ENCODE results near the gene PIM1. TPM values are rescaled to one million over a fixed set of nuclear protein-coding genes. Genes with fewer than 3 reads are reported as not detected.
A peak's percentile ranks its signal among the peaks of the same experiment; 100 is the strongest.

PIM1 gene
- total and polyA plus RNA-seq, 9 of the 15 experiments (the other 6 are each of a cell fraction or from before 2014, with no cell fraction given) = 19.0 to 789 (median 212) TPM

- TF ChIP-seq MBD2 (IDR thresholded peaks at IDR 0.05; ENCODE audit: borderline replicate concordance, low read depth) = no peak
- TF ChIP-seq ZNF282 (CRISPR knock-in tag; IDR thresholded peaks at IDR 0.05) = no peak
- no peak for TF ChIP-seq PRMT5 (CRISPR knock-in tag; IDR thresholded peaks at IDR 0.05)
- no peak for TF ChIP-seq ZNF707 (CRISPR knock-in tag; conservative IDR thresholded peaks at IDR 0.05)
- TF ChIP-seq CTCF (IDR thresholded peaks at IDR 0.05 in 2 of 3, conservative IDR thresholded peaks at IDR 0.05 in 1 of 3; ENCODE audit: insufficient read depth in 2 of 3, low read depth in 1 of 3, low read length in 3 of 3) = peak in 2 of 3 experiments; percentile 35 to 85; a peak in 3 of 6 replicates
- TF ChIP-seq PHF20 (IDR thresholded peaks at IDR 0.05; ENCODE audit: partially characterized antibody) = no peak
- no peak for TF ChIP-seq HEY1 (CRISPR knock-in tag; IDR thresholded peaks at IDR 0.05; ENCODE audit: borderline replicate concordance)
- TF ChIP-seq RBM34 (IDR thresholded peaks at IDR 0.05; ENCODE audit: borderline replicate concordance, insufficient read depth, low read length) = no peak
- 0 out of 2 replicates have a peak, but pooled peaks have one; percentile 13 for TF ChIP-seq ZNF589 (CRISPR knock-in tag; IDR thresholded peaks at IDR 0.05; ENCODE audit: low read depth)
- TF ChIP-seq DEAF1 (CRISPR knock-in tag; IDR thresholded peaks at IDR 0.05) = no peak
- no peak for TF ChIP-seq CEBPB (tag; IDR thresholded peaks at IDR 0.05)
- no peak for TF ChIP-seq HOXB6 (CRISPR knock-in tag; IDR thresholded peaks at IDR 0.05; ENCODE audit: borderline replicate concordance)
- peak; percentile 33; the same call in 1 of the 2 replicates for TF ChIP-seq NKRF (IDR thresholded peaks at IDR 0.05; ENCODE audit: borderline replicate concordance)
- TF ChIP-seq ZNF518B (CRISPR knock-in tag; IDR thresholded peaks at IDR 0.05) = no peak
- TF ChIP-seq MTA3 (IDR thresholded peaks at IDR 0.05; ENCODE audit: borderline replicate concordance) = peak; percentile 95
- no peak for TF ChIP-seq MAFG (tag; conservative IDR thresholded peaks at IDR 0.05)
- TF ChIP-seq ARHGAP35 (IDR thresholded peaks at IDR 0.05; ENCODE audit: partially characterized antibody) = no peak
- TF ChIP-seq RBM15 (IDR thresholded peaks at IDR 0.05; ENCODE audit: insufficient read depth, low read length) = 0 out of 2 replicates have a peak, but pooled peaks have one; percentile 84
Observed at GRCh38 chr6:37170273-37171200, 585 bp downstream of the PIM1 start (continued).
